ENCODE results near the gene TLE1.
"Not testable (repeated sequence)": the region's sequence is repeated elsewhere in the genome, so short reads cannot be mapped to it uniquely, and the experiment has no call there.

TLE1 gene

DNA sequence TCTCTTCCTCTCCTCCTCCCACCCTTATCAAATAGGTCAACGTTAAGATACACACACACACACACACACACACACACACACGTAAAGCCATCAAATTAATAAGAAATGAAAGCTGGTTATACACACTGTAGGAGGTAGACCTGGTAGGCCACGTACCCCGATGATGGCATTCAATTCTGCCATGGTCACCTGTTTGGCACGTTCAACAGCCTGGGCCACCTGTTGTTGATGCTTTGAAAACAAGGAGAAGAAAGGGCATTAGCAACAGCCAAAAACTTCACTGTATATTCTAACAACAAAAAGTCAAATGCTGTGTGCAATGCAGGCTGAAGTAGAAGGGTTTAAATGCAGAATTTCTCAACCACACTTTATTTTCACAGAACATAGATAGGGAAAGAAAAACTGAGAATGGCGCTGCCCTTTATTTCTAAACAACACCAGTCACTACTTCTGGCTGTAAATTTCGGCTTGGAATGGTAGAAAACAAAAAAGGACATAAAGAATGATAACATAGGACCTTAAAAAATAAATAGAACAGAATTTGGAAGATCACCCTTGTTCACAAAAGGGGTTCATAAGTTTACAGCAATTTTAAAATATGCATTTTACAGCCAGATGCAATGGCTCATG, 37.2 kb downstream of the TLE1 start:
- no peak overlapping the region for H3K27ac ChIP-seq
- in situ Hi-C loops (cut with HindIII; ENCODE audit: low pct_ligation_motif_present, low sequenced_read_pairs) = no loop called here
- DNase-seq = no peak
- no peaks in the 10 kb centered on the region for H3K27me3 ChIP-seq (replicated peaks)
- no peaks in the 10 kb centered on the region for H3K36me3 ChIP-seq (replicated peaks)
- no peak overlapping the region for H3K4me3 ChIP-seq (ENCODE audit: low read depth, low read length)
- TF ChIP-seq, protein P1, sequence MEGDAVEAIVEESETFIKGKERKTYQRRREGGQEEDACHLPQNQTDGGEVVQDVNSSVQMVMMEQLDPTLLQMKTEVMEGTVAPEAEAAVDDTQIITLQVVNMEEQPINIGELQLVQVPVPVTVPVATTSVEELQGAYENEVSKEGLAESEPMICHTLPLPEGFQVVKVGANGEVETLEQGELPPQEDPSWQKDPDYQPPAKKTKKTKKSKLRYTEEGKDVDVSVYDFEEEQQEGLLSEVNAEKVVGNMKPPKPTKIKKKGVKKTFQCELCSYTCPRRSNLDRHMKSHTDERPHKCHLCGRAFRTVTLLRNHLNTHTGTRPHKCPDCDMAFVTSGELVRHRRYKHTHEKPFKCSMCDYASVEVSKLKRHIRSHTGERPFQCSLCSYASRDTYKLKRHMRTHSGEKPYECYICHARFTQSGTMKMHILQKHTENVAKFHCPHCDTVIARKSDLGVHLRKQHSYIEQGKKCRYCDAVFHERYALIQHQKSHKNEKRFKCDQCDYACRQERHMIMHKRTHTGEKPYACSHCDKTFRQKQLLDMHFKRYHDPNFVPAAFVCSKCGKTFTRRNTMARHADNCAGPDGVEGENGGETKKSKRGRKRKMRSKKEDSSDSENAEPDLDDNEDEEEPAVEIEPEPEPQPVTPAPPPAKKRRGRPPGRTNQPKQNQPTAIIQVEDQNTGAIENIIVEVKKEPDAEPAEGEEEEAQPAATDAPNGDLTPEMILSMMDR (IDR thresholded peaks at IDR 0.05; ENCODE audit: low read depth, low read length, missing control alignments) = no peak

DNA sequence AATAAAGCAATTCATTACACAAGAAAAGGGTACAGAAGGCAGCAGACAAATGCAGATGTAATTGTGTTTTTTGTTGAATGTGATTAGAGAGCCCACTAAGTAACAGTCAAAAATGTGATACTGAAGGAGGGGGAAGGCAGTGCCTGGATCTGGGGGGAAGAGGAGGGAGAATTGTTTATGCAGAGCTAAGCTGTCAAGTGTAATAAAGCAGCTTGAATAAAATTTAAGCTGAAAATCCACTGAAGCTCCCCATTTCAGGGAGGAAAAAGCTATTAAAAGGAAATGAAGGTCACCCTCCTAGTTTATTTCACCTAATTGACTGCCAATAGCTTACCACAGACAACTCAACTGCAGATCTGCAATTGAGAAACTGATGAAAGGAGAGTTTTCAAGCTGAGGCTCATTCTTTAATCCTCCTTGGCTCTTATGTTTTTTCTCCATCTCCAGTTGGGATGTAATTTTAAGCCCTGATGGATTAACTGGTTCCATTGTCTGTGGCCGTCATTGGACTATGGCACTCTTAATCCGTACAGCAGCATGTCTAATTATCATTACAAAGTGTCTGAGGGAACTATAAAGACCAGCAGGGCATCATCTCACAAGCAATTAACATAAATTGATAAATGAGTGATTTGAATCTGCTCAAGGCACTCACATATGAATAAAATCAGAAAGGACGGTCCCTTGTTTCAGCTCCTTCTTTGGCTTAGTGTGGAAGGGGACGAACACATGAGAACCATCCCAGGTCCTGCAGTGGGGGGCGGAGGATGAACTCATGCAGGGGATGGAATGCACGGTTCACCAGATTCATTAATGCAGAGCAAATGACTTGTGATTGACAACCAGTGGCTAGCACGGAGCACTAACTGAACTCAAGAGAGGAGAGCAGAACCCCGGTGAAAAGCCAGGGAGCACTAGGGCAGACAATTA, 38.5 kb downstream of the TLE1 start:
- Histone ChIP-seq H3K27me3 (replicated peaks) (no peaks in the 10 kb centered on the region), H3K27ac (no peak overlapping the region), H3K4me3 (ENCODE audit: low read depth, low read length) (no peak overlapping the region), H3K36me3 (replicated peaks) (no peaks in the 10 kb centered on the region)
- in situ Hi-C loops (cut with HindIII; ENCODE audit: low pct_ligation_motif_present, low sequenced_read_pairs) = no loop called here
- no peak for DNase-seq
- TF ChIP-seq, protein P1 (IDR thresholded peaks at IDR 0.05; ENCODE audit: low read depth, low read length, missing control alignments) = no peak

DNA sequence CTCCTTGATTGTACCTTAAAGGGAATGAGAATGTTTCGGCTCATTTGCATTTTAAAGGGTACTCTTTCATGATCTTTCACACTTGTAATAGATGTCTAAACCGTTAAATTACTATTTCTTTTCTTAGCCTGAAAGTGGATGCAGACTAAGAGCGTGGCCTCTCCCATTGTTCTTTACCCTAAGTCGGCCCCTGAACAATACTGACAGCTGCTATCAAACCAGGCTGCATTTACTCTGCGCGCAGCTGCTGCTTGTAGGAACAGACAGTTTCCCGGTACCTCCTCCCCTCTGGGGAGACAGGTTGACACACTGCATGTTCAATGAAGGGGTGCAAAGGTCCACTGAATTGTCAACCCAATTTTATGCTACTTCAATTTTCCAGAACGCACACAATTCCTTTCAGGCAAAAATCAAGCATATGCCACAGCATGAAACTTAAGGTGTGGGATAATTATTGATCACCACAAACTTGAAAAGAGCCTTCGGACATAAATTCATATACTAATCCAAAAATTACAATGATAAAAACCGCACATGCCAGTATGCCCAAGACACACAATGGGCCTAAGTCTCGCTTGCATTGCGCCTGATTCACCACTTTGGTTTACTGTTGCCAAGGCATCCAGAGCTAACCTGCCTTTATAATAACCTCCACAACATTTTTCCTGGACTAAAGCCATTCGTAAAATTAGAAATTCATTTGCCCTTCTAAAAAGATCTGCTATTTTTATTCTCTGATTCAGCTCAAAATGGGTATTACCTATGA, 39.7 kb downstream of the TLE1 start:
- H3K36me3 ChIP-seq (replicated peaks) = no peaks in the 10 kb centered on the region
- no peak for DNase-seq
- H3K4me3 ChIP-seq (ENCODE audit: low read depth, low read length) = no peak overlapping the region
- H3K27ac ChIP-seq = no peak overlapping the region
- H3K27me3 ChIP-seq (replicated peaks) = no peaks in the 10 kb centered on the region
- in situ Hi-C loops (cut with HindIII; ENCODE audit: low pct_ligation_motif_present, low sequenced_read_pairs) = no loop called here
- TF ChIP-seq, protein P1 (IDR thresholded peaks at IDR 0.05; ENCODE audit: low read depth, low read length, missing control alignments) = no peak

DNA sequence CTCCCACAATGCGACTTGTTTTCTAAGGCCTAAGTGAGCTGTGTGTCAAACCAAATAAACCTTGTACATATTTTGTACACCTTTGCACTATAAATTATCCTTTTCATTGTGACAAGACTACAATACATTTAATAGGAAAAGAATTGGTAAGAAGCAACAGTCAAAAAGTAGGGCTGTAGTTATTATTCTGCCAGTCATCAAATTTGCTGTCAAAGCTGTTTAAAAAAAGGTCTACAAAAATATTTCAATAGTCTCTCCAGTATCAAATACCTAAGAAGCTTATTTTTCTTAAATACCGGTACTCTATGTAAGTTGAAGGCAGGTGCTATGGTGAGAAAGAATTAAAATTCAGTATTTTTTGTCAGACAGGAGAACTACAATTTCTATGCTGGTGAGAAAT, 40.5 kb downstream of the TLE1 start:
- no peaks in the 10 kb centered on the region for H3K27me3 ChIP-seq (replicated peaks)
- no peak for DNase-seq
- TF ChIP-seq, protein P1 (IDR thresholded peaks at IDR 0.05; ENCODE audit: low read depth, low read length, missing control alignments) = no peak
- in situ Hi-C loops (cut with HindIII; ENCODE audit: low pct_ligation_motif_present, low sequenced_read_pairs) = no loop called here
- H3K36me3 ChIP-seq (replicated peaks) = no peaks in the 10 kb centered on the region
- H3K27ac ChIP-seq = no peak overlapping the region
- no peak overlapping the region for H3K4me3 ChIP-seq (ENCODE audit: low read depth, low read length)

DNA sequence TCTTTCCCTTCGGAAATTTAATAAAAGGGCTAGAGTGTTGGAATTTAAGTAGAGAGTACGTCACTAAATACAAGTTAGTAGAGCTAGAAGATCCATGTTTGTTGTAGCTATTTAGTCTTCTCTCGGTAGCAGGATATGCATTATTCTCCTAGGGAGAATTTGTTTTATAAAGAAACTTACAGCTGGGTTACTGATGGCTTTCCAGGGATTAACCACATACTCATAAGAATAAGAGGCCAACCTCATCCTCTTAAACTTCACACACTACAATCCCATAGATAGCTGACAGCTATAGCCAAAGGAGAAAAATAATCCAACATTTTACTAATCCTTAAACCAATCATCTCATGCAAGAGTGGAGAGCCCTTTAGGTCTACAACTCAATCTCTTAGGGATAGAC, 43.0 kb downstream of the TLE1 start:
- H3K27me3 ChIP-seq (replicated peaks) = no peaks in the 10 kb centered on the region
- H3K27ac ChIP-seq = no peak overlapping the region
- TF ChIP-seq, protein P1 (IDR thresholded peaks at IDR 0.05; ENCODE audit: low read depth, low read length, missing control alignments) = no peak
- no peak for DNase-seq
- no peak overlapping the region for H3K4me3 ChIP-seq (ENCODE audit: low read depth, low read length)
- H3K36me3 ChIP-seq (replicated peaks) = no peaks in the 10 kb centered on the region
- in situ Hi-C loops (cut with HindIII; ENCODE audit: low pct_ligation_motif_present, low sequenced_read_pairs) = no loop called here

DNA sequence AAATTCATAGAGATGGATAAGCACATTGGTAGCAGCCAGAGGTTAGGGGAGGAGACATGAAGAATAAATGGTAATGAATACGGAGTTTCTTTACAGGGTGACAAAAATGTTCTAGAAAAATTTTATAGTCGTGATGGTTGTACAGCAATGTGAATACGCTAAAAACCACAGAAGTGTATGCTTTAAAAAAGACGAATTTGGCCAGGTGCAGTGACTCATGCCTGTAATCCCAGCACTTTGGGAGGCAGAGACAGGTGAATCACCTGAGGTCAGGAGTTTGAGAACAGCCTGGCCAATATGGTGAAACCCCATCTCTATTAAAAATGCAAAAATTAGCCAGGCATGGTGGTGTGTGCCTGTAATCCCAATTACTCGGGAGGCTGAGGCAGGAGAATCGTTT, 44.8 kb downstream of the TLE1 start:
- DNase-seq; H3K27me3 ChIP-seq (replicated peaks); in situ Hi-C loops (cut with HindIII; ENCODE audit: low pct_ligation_motif_present, low sequenced_read_pairs); H3K27ac ChIP-seq; H3K4me3 ChIP-seq (ENCODE audit: low read depth, low read length); H3K36me3 ChIP-seq (replicated peaks): not testable (repeated sequence)

Data from brain microvascular endothelial cell (primary cell).